NCI-H146 (cell line): ENCODE measurements around the gene LILRB3.
A peak's percentile ranks its signal among the peaks of the same experiment; 100 is the strongest.
"Not testable (repeated sequence)": the region's sequence is repeated elsewhere in the genome, so short reads cannot be mapped to it uniquely, and the experiment has no call there.

Experiments used
- DNase-seq: peaks from one replicate; lab custom pipeline; 2025; lab: John Stamatoyannopoulos, UW

Gene LILRB3

GRCh38 chr19:54242234-54242633 lies 19.4 kb upstream of the LILRB3 start:
- DNase-seq: not testable (repeated sequence)

GRCh38 chr19:54240372-54241336 lies 17.8 kb upstream of the LILRB3 start:
- DNase-seq: not testable (repeated sequence)

GRCh38 chr19:54239491-54240371 lies 16.9 kb upstream of the LILRB3 start:
- not testable (repeated sequence) for DNase-seq

- DNase-seq: no peak
These were observed 11.1 kb upstream of the LILRB3 start for GRCh38 chr19:54233941-54234340.

- DNase-seq: peak; percentile 75
These were observed 8.5 kb upstream of the LILRB3 start for GRCh38 chr19:54231077-54231931.

- no peak for DNase-seq
These were observed 7.2 kb upstream of the LILRB3 start for GRCh38 chr19:54230031-54230430.

- DNase-seq: no peak
These were observed 6.3 kb upstream of the LILRB3 start for GRCh38 chr19:54229146-54229545.

GRCh38 chr19:54224619-54225018 lies 1.8 kb upstream of the LILRB3 start:
- not testable (repeated sequence) for DNase-seq

GRCh38 chr19:54223937-54224281 lies 1.1 kb upstream of the LILRB3 start:
- not testable (repeated sequence) for DNase-seq

- not testable (repeated sequence) for DNase-seq
These were observed 600 bp upstream of the LILRB3 start for GRCh38 chr19:54223277-54223936.

GRCh38 chr19:54221947-54222346 lies 860 bp downstream of the LILRB3 start:
- not testable (repeated sequence) for DNase-seq

- not testable (repeated sequence) for DNase-seq
These were observed 3.1 kb downstream of the LILRB3 start for GRCh38 chr19:54219702-54220101.

GRCh38 chr19:54218960-54219661 lies 3.7 kb downstream of the LILRB3 start:
- no peak for DNase-seq

- no peak for DNase-seq
These were observed 4.5 kb downstream of the LILRB3 start for GRCh38 chr19:54218259-54218658.

GRCh38 chr19:54217517-54218247 lies 5.1 kb downstream of the LILRB3 start:
- DNase-seq: not testable (repeated sequence)

- DNase-seq: no peak
These were observed 5.9 kb downstream of the LILRB3 start for GRCh38 chr19:54216869-54217268.

- not testable (repeated sequence) for DNase-seq
These were observed 8.1 kb downstream of the LILRB3 start for GRCh38 chr19:54214734-54215133.

GRCh38 chr19:54214217-54214616 lies 8.6 kb downstream of the LILRB3 start:
- not testable (repeated sequence) for DNase-seq

- no peak for DNase-seq
These were observed 11.6 kb downstream of the LILRB3 start for GRCh38 chr19:54211235-54211634.
